DND-41 (cell line): ENCODE data around the gene CFAP100.

Experiments
- ATAC-seq: fragments of 200-7000 bp; cut with Tn5 transposase; 3 replicates; pipeline ENCODE4 v1.9.1; 2021; ENCODE audit warnings: low read depth; ENCODE audit not compliant: insufficient read depth
- DNase-seq: peaks from one replicate; pipeline ENCODE4 v3.0.0-alpha.2; 2020
- H2AFZ ChIP-seq: 2 replicates; pipeline ENCODE4 v1.6.0; 2012; ENCODE audit warnings: low read depth, low read length
- H3K27ac ChIP-seq: 2 replicates; pipeline ENCODE4 v1.5.1; 2012; ENCODE audit warnings: low read length, inconsistent platforms
- H3K27me3 ChIP-seq: fragments of 200-600 bp; sonication (generic); 2 replicates; pipeline ENCODE4 v1.6.0; 2012; ENCODE audit warnings: low read length, mild to moderate bottlenecking, inconsistent platforms; ENCODE audit not compliant: insufficient read depth, poor library complexity
- H3K36me3 ChIP-seq: 2 replicates; pipeline ENCODE4 v1.5.1; 2012; ENCODE audit warnings: low read length, inconsistent platforms; ENCODE audit not compliant: insufficient read depth
- H3K4me1 ChIP-seq: 2 replicates; pipeline ENCODE4 v1.5.1; 2012; ENCODE audit warnings: mild to moderate bottlenecking, low read length; ENCODE audit not compliant: insufficient read depth
- H3K4me2 ChIP-seq: 2 replicates; pipeline ENCODE4 v1.6.0; 2012; ENCODE audit warnings: mild to moderate bottlenecking, moderate library complexity, low read length, inconsistent platforms; ENCODE audit not compliant: insufficient read depth
- H3K4me3 ChIP-seq, 2 experiments: fragments of 200-600 bp in 1 of 2; shearing (Covaris generic) in 1 of 2; 2 replicates each; pipeline ENCODE4 v1.5.1; 2012 to 2016; ENCODE audit warnings: inconsistent platforms in 2 of 2, low read length in 2 of 2, mild to moderate bottlenecking in 2 of 2, low read depth in 1 of 2, moderate library complexity in 1 of 2
- H3K79me2 ChIP-seq: 2 replicates; pipeline ENCODE4 v1.6.0; 2012; ENCODE audit warnings: low read length, inconsistent platforms; ENCODE audit not compliant: insufficient read depth
- H3K9ac ChIP-seq: 2 replicates; pipeline ENCODE4 v1.6.0; 2012; ENCODE audit warnings: low read depth, mild to moderate bottlenecking, inconsistent platforms, low read length, moderate library complexity
- H3K9me3 ChIP-seq: 2 replicates; pipeline ENCODE4 v1.5.1; 2012; ENCODE audit warnings: low read length, moderate library complexity, mild to moderate bottlenecking, inconsistent platforms; ENCODE audit not compliant: insufficient read depth, severe bottlenecking
- H4K20me1 ChIP-seq: 2 replicates; pipeline ENCODE4 v1.6.0; 2012; ENCODE audit warnings: low read length; ENCODE audit not compliant: insufficient read depth
- CTCF ChIP-seq: IDR thresholded peaks from 2 replicates; pipeline ENCODE4 v1.5.1; 2012; ENCODE audit warnings: borderline replicate concordance, low read length, moderate library complexity, mild to moderate bottlenecking; ENCODE audit not compliant: poor library complexity, severe bottlenecking; ENCODE audit errors: extremely low read depth
- EZH2 ChIP-seq: IDR thresholded peaks from 3 replicates; pipeline ENCODE4 v1.6.1; 2012; ENCODE audit warnings: borderline replicate concordance, low read depth, mild to moderate bottlenecking, moderate library complexity, low read length, inconsistent platforms; ENCODE audit not compliant: severe bottlenecking

Gene CFAP100

GRCh38 chr3:126399756-126400155 is 5.0 kb downstream of the CFAP100 start:
- H3K27ac ChIP-seq = no peak overlapping the region
- H2AFZ ChIP-seq = no peak overlapping the region
- H3K4me2 ChIP-seq = no peak overlapping the region

GRCh38 chr3:126401611-126402160 is 7.0 kb downstream of the CFAP100 start:
- Histone ChIP-seq H2AFZ (no peak overlapping the region), H3K4me2 (no peak overlapping the region), H3K79me2 (no peaks in the 10 kb centered on the region), H3K9me3 (no peaks in the 10 kb centered on the region), H3K27me3 (no peaks in the 10 kb centered on the region), H3K36me3 (no peaks in the 10 kb centered on the region), H4K20me1 (no peaks in the 10 kb centered on the region), H3K9ac (no peak overlapping the region), H3K27ac (no peak overlapping the region), H3K4me1 (no peaks in the 10 kb centered on the region), H3K4me3 (no peak overlapping the region)
- TF ChIP-seq EZH2 (no peak), CTCF (no peak)
- ATAC-seq (no peak), DNase-seq (no peak)

More at GRCh38 chr3:126399756-126400155, 5.0 kb downstream of the CFAP100 start:
- Histone ChIP-seq H3K9ac (no peak overlapping the region), H4K20me1 (no peaks in the 10 kb centered on the region), H3K27me3 (no peaks in the 10 kb centered on the region), H3K9me3 (no peaks in the 10 kb centered on the region), H3K4me1 (no peaks in the 10 kb centered on the region), H3K4me3 (no peak overlapping the region), H3K79me2 (no peaks in the 10 kb centered on the region), H3K36me3 (no peaks in the 10 kb centered on the region)
- ATAC-seq (no peak), DNase-seq (no peak)
- TF ChIP-seq EZH2 (no peak), CTCF (no peak)

- Histone ChIP-seq H3K9me3 (no peaks in the 10 kb centered on the region), H4K20me1 (no peaks in the 10 kb centered on the region), H3K27ac (no peak overlapping the region), H3K9ac (no peak overlapping the region), H3K4me1 (no peaks in the 10 kb centered on the region), H3K27me3 (peaks cover 4% of the 10 kb centered on the region), H3K4me3 (no peak overlapping the region), H2AFZ (no peak overlapping the region), H3K4me2 (no peak overlapping the region), H3K79me2 (no peaks in the 10 kb centered on the region), H3K36me3 (no peaks in the 10 kb centered on the region)
- DNase-seq = no peak
- no peak for TF ChIP-seq CTCF
- no peak for TF ChIP-seq EZH2
- no peak for ATAC-seq
These were observed 7.5 kb downstream of the CFAP100 start for GRCh38 chr3:126402178-126402577.

GRCh38 chr3:126402666-126403302 is 8.1 kb downstream of the CFAP100 start:
- Histone ChIP-seq H3K36me3 (no peaks in the 10 kb centered on the region), H2AFZ (no peak overlapping the region), H3K9ac (no peak overlapping the region), H4K20me1 (no peaks in the 10 kb centered on the region), H3K4me1 (no peaks in the 10 kb centered on the region), H3K4me2 (no peak overlapping the region), H3K79me2 (no peaks in the 10 kb centered on the region), H3K27me3 (peaks cover 5% of the 10 kb centered on the region), H3K9me3 (no peaks in the 10 kb centered on the region), H3K27ac (no peak overlapping the region), H3K4me3 (no peak overlapping the region)
- DNase-seq = no peak
- TF ChIP-seq EZH2 = no peak
- no peak for TF ChIP-seq CTCF
- no peak for ATAC-seq
